Muscle of leg (tissue), 16 donors: ENCODE results near the gene CAPN13. TPM values are rescaled to one million over a fixed set of nuclear protein-coding genes. Genes with fewer than 3 reads are reported as not detected.

ENCODE experiments used
- DNase-seq: peaks from one replicate; pipeline ENCODE4 v3.0.0; 2013
- H3K27ac ChIP-seq: one replicate; pipeline ENCODE4 v1.5.1; 2013; ENCODE audit warnings: mild to moderate bottlenecking, low read length, control low read depth
- H3K27me3 ChIP-seq: one replicate; pipeline ENCODE4 v1.6.1; 2013; ENCODE audit warnings: low read length; ENCODE audit not compliant: control insufficient read depth, insufficient read depth
- H3K36me3 ChIP-seq: one replicate; pipeline ENCODE4 v1.6.1; 2013; ENCODE audit warnings: low read length; ENCODE audit not compliant: control insufficient read depth, insufficient read depth
- H3K4me1 ChIP-seq: one replicate; pipeline ENCODE4 v1.6.1; 2013; ENCODE audit warnings: low read length; ENCODE audit not compliant: control insufficient read depth, insufficient read depth
- H3K4me3 ChIP-seq: one replicate; pipeline ENCODE4 v1.5.1; 2013; ENCODE audit warnings: low read length, control low read depth
- H3K9me3 ChIP-seq: replicated peaks from 2 replicates; pipeline ENCODE4 v1.6.1; 2013; ENCODE audit warnings: low read depth, low read length; ENCODE audit not compliant: control insufficient read depth
- WGBS: methylation state at CpG from one replicate; pipeline ENCODE4 v1.1.5; 2013; ENCODE audit warnings: missing lambda C conversion rate; ENCODE audit not compliant: insufficient coverage; 5-methylcytosine and 5-hydroxymethylcytosine counted together
- long read RNA-seq, 11 donors: transcript quantifications; one replicate each; lab custom pipeline, GENCODE V29; 2026
- polyA plus RNA-seq, 8 donors: library from polyadenylated mRNA; unstranded; fragments of 120-200 nt; gene quantifications; one replicate each; pipeline versions ENCODE4 v1.2.1 to v1.2.3, GENCODE V29; 2013; ENCODE audit warnings: inconsistent platforms in 1 of 8, low replicate concordance in 1 of 8; ENCODE audit not compliant: insufficient read length in 8 of 8, insufficient read depth in 1 of 8
- total RNA-seq: library from RNA; stranded (reverse); fragments of 120-200 nt; gene quantifications from one replicate; pipeline ENCODE4 v1.2.4, GENCODE V29; 2013

CAPN13 gene
- not detected for total RNA-seq
- 1 to 10 TPM in 1 of 8 donors, under 1 TPM in 2, not detected in 5; 0.05 to 1.7 (median 0.61) TPM for polyA plus RNA-seq
- long read RNA-seq, donor 1 = 0 reads
- long read RNA-seq, donor 2 = 0 reads
- long read RNA-seq, donor 3 = 0 reads
- long read RNA-seq, donor 4 = 0 reads
- long read RNA-seq, donor 5 = 0 reads
- long read RNA-seq, donor 6 = 0 reads
- long read RNA-seq, donor 7 = 0 reads
- long read RNA-seq, donor 8 = 0 reads
- long read RNA-seq, donor 9 = 0 reads
- long read RNA-seq, donor 10 = 0 reads
- long read RNA-seq, donor 11 = 0 reads

DNA sequence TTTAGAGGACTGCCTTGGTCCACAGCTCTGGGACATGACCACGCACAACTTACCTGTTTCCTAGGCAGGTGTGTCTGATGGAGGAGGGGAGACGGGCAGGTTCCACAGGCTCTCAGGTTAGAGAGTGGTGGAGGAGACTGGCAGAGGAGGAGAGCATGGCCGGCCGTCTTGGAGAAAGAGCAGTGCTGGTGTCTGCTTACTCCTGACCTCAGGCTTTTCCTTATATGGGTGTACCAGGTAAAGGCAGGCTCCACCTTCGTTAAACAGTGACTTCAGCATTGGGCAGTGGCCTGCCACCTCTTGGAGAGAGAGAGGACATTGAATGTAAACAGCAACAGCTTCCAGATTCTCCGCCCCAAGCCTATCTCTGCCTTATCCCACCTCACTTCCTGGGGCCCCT lies at the start of gene CAPN13:
Gene CAPN13, minus strand, starts transcription at position 198 of the 400 bp plus-strand sequence. CDS start 20,121 bp downstream, outside the sequence.
- no peaks in the 10 kb centered on the region for H3K9me3 ChIP-seq
- H3K27me3 ChIP-seq = peaks cover 7% of the 10 kb centered on the region
- no peaks in the 10 kb centered on the region for H3K36me3 ChIP-seq
- no peak within 1 kb of the TSS for H3K27ac ChIP-seq
- no peaks in the 10 kb centered on the region for H3K4me1 ChIP-seq
- 94% methylated on average over 2 of the region's 6 CpGs for WGBS
- DNase-seq = no peak
- H3K4me3 ChIP-seq = no peak within 1 kb of the TSS

- no peak overlapping the region for H3K27ac ChIP-seq
- H3K27me3 ChIP-seq = no peaks in the 10 kb centered on the region
- H3K4me1 ChIP-seq = no peaks in the 10 kb centered on the region
- H3K9me3 ChIP-seq = no peaks in the 10 kb centered on the region
- H3K4me3 ChIP-seq = no peak overlapping the region
- H3K36me3 ChIP-seq = no peaks in the 10 kb centered on the region
- no peak for DNase-seq
These were observed 40.6 kb upstream of the CAPN13 start for GRCh38 chr2:30847841-30848240.

GRCh38 chr2:30847329-30847728 lies 40.1 kb upstream of the CAPN13 start:
- WGBS = 100% methylated on average over 1 of the region's 1 CpG
- Histone ChIP-seq H3K4me3 (no peak overlapping the region), H3K36me3 (no peaks in the 10 kb centered on the region), H3K27me3 (no peaks in the 10 kb centered on the region), H3K9me3 (no peaks in the 10 kb centered on the region), H3K4me1 (no peaks in the 10 kb centered on the region), H3K27ac (no peak overlapping the region)
- DNase-seq = no peak

GRCh38 chr2:30828586-30828985 lies 21.3 kb upstream of the CAPN13 start:
- Histone ChIP-seq H3K4me3 (no peak overlapping the region), H3K27ac (no peak overlapping the region), H3K27me3 (no peaks in the 10 kb centered on the region), H3K4me1 (no peaks in the 10 kb centered on the region), H3K9me3 (peaks cover 9% of the 10 kb centered on the region), H3K36me3 (no peaks in the 10 kb centered on the region)
- no peak for DNase-seq
- WGBS = no CpG with 5 or more reads among the region's 1 CpG

DNA sequence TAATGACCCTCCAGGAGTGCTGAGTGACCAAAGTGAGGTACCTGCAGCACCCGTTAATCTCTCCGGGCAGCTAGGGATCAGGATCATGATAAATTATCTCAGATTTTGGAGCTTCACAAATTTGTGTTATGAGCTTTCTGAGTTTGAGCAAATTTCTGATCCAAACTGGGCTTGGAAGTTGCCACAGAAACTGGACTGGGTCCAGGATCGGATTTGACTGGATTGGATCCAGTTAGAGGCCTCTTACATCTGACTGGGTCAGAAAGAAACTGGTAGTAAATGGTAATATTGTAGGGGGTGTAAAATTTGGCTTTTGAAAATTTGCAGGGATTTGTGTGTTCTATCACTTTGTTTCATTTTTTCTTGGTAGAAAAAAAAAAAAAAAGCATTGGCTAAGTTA lies 19.7 kb upstream of the CAPN13 start:
- DNase-seq = no peak

GRCh38 chr2:30826481-30826880 lies 19.2 kb upstream of the CAPN13 start:
- no peaks in the 10 kb centered on the region for H3K36me3 ChIP-seq
- H3K27me3 ChIP-seq = no peaks in the 10 kb centered on the region
- no CpG with 5 or more reads among the region's 2 CpGs for WGBS
- H3K4me3 ChIP-seq = no peak overlapping the region
- H3K9me3 ChIP-seq = peaks cover 9% of the 10 kb centered on the region
- no peak overlapping the region for H3K27ac ChIP-seq
- no peaks in the 10 kb centered on the region for H3K4me1 ChIP-seq
- no peak for DNase-seq

More for the DNA sequence above, 19.7 kb upstream of the CAPN13 start:
- 84% methylated on average over 3 of the region's 3 CpGs for WGBS
- H3K27me3 ChIP-seq = no peaks in the 10 kb centered on the region
- H3K9me3 ChIP-seq = peaks cover 9% of the 10 kb centered on the region
- H3K4me3 ChIP-seq = no peak overlapping the region
- no peak overlapping the region for H3K27ac ChIP-seq
- no peaks in the 10 kb centered on the region for H3K36me3 ChIP-seq
- no peaks in the 10 kb centered on the region for H3K4me1 ChIP-seq

DNA sequence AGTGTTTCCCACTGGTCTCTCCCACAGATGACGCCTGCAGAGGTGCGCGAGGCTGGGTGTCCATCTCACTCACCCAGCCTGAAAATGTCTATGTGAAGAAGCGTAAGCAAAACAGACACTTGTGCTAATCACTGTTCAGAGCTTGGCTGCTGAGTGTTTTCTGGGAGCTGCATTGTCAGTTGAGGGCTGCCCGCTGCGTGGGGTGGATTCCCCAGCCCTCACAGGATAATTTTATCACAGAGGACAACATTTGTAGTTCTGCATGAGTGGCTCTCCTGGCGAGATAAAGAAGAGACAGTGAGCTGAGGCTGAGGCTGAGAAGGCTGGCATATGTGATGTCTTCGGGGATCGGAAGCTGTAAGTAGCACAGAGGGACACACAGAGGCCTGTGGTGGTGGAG lies 16.2 kb upstream of the CAPN13 start:
- H3K4me3 ChIP-seq = no peak overlapping the region
- 82% methylated on average over 6 of the region's 9 CpGs for WGBS
- H3K9me3 ChIP-seq = peaks cover 3% of the 10 kb centered on the region
- H3K4me1 ChIP-seq = no peaks in the 10 kb centered on the region
- no peaks in the 10 kb centered on the region for H3K27me3 ChIP-seq
- H3K36me3 ChIP-seq = no peaks in the 10 kb centered on the region
- no peak for DNase-seq
- no peak overlapping the region for H3K27ac ChIP-seq

DNA sequence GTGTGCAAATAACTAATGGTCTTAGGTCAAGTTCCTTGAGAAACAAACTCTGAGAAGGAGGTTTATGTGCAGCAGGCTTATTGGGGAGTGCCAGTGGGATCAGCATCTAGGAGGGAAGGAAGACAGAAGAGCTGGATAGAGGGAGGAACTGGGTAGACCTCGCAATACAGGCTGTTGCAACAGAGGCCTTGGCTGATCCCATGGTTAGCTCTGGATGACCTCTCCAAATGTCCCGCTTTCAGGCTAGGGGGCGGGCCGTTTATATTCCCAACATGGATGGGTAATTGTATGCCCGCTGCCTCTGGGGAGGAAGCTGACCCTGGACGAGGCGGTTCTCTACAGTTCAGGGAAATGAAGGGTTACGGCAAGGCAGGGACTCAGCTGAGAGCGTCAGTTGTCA lies 14.7 kb upstream of the CAPN13 start:
- 77% methylated on average over 6 of the region's 9 CpGs for WGBS
- H3K27ac ChIP-seq = no peak overlapping the region
- peaks cover 3% of the 10 kb centered on the region for H3K9me3 ChIP-seq
- H3K4me3 ChIP-seq = no peak overlapping the region
- H3K27me3 ChIP-seq = no peaks in the 10 kb centered on the region
- DNase-seq = no peak
- H3K4me1 ChIP-seq = no peaks in the 10 kb centered on the region
- no peaks in the 10 kb centered on the region for H3K36me3 ChIP-seq

DNA sequence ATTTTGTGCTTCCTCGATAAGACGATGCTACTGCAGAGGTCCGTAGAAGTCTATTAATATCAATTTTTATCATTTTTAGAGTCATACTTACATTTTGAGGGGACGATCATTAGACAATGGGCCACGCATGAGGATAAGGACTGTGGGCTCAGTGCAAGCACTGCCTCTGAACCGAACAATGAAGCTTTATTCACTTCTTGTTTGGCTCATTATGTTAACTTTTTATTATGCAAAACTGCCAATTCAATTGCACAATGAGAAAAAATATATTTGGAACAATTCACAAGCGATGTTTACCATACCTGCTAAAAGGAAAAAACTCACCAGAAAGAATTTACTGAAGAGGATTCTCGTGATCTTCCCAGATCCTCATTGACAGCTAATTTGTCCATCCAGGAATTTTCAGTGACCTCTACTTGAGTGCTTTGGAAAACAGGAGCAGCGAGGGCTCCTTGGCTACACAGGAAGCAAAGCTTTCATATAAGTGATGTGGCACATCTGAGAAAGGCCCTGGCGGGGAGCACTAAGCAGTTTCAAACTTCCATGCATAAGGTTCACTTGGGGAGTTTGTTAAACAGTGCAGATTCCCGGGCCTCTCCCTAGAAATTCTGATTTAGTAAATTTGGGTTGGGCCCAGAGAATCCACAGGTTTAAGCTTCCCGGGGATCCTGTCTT lies 13.3 kb upstream of the CAPN13 start:
- no peak for DNase-seq
- no peaks in the 10 kb centered on the region for H3K36me3 ChIP-seq
- H3K4me3 ChIP-seq = no peak overlapping the region
- H3K4me1 ChIP-seq = no peaks in the 10 kb centered on the region
- H3K27ac ChIP-seq = no peak overlapping the region
- no peaks in the 10 kb centered on the region for H3K27me3 ChIP-seq
- H3K9me3 ChIP-seq = no peaks in the 10 kb centered on the region
- WGBS = 63% methylated on average over 1 of the region's 12 CpGs

DNA sequence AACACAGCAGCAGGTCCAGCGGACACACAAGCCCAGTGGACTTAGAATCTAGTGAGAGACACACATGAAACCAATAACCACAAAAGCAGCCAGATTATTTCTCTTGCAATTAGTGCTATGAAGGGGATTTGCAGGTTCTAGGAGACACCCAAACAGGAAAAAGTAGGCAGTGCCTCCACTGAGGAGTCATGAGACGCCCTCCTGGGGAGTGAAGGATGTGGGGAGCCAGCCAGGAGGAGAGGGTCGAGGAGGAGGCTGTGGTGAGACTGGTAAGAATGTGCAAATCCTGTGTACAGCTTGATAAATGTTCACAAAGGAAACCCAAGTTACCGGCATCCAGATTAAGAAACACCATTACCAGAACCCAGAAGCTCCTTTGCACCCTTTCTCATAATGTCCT lies 2.7 kb upstream of the CAPN13 start:
- H3K36me3 ChIP-seq = no peaks in the 10 kb centered on the region
- DNase-seq = no peak
- H3K9me3 ChIP-seq = no peaks in the 10 kb centered on the region
- H3K4me1 ChIP-seq = no peaks in the 10 kb centered on the region
- H3K27ac ChIP-seq = no peak overlapping the region
- H3K4me3 ChIP-seq = no peak overlapping the region
- peaks cover 12% of the 10 kb centered on the region for H3K27me3 ChIP-seq
- WGBS = 61% methylated on average over 2 of the region's 4 CpGs
